ENCODE measurements around the gene SH3D19. TPM values are rescaled to one million over a fixed set of nuclear protein-coding genes. Genes with fewer than 3 reads are reported as not detected.

The SH3D19 gene
- total RNA-seq, 1 experiment from 2014 or later = 29.7 TPM

DNA sequence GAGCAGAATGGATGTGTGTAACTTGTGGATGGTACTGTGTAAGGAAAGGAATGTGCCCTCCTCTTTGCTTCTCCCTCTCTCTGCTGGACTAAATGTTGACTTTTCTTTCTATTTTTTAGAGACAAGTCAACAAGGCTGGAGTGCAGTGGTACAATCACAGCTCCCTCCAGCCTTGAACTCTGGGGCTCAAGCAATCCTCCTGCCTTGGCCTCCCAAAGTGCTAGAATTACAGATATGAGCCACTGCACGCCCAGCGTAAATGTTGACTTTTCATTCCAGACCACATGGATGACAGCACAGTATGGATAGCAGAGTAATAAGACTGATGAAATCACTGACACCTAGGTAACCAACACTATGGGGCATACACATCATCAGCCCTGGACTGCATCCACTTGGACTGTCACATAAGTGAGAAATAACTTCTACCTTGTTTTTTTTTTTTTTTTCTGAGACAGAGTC is 231.1 kb downstream of the SH3D19 start:
- TF ChIP-seq, protein P1, sequence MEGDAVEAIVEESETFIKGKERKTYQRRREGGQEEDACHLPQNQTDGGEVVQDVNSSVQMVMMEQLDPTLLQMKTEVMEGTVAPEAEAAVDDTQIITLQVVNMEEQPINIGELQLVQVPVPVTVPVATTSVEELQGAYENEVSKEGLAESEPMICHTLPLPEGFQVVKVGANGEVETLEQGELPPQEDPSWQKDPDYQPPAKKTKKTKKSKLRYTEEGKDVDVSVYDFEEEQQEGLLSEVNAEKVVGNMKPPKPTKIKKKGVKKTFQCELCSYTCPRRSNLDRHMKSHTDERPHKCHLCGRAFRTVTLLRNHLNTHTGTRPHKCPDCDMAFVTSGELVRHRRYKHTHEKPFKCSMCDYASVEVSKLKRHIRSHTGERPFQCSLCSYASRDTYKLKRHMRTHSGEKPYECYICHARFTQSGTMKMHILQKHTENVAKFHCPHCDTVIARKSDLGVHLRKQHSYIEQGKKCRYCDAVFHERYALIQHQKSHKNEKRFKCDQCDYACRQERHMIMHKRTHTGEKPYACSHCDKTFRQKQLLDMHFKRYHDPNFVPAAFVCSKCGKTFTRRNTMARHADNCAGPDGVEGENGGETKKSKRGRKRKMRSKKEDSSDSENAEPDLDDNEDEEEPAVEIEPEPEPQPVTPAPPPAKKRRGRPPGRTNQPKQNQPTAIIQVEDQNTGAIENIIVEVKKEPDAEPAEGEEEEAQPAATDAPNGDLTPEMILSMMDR (conservative IDR thresholded peaks at IDR 0.05) = no peak
- H3K36me3 Mint-ChIP-seq (ENCODE audit: insufficient read depth in 1 of 3, low read depth in 3 of 3) = no peaks in the 10 kb centered on the region; a peak in 1 of 7 replicates
- Histone ChIP-seq H3K4ac (ENCODE audit: low read depth, low read length) (no peak overlapping the region), H3K9me3 (ENCODE audit: control insufficient read depth, low read depth, low read length) (no peaks in the 10 kb centered on the region), H3K4me1 (ENCODE audit: insufficient read depth, low read length) (no peaks in the 10 kb centered on the region), H2BK5ac (ENCODE audit: insufficient read length, low read length) (no peak overlapping the region), H3K79me1 (ENCODE audit: insufficient read depth, low read depth, low read length, poor library complexity, severe bottlenecking) (no peaks in the 10 kb centered on the region), H3K27ac (ENCODE audit: insufficient read length, low read depth, low read length) (no peak overlapping the region), H3K9ac (ENCODE audit: extremely low read depth, insufficient read length, low read length) (no peak overlapping the region), H3K56ac (ENCODE audit: insufficient read length, low read depth, low read length) (no peak overlapping the region), H2BK120ac (ENCODE audit: low read depth, low read length, poor library complexity, severe bottlenecking) (no peak overlapping the region), H4K91ac (ENCODE audit: insufficient read length, low read depth, low read length) (no peak overlapping the region), H3K79me2 (ENCODE audit: insufficient read depth, low read length) (no peaks in the 10 kb centered on the region), H2AK5ac (ENCODE audit: insufficient read length, low read length) (no peak overlapping the region), H3K27me3 (ENCODE audit: insufficient read depth, low read length) (no peaks in the 10 kb centered on the region), H3K23ac (ENCODE audit: insufficient read length, low read depth, low read length) (no peak overlapping the region), H2BK12ac (ENCODE audit: insufficient read length, low read depth, low read length) (peak overlapping the region; percentile 24), H4K5ac (ENCODE audit: insufficient read length, low read depth, low read length) (no peak overlapping the region), H2AFZ (ENCODE audit: low read length) (no peak overlapping the region), H2BK15ac (ENCODE audit: low read depth, low read length) (no peak overlapping the region), H2BK20ac (ENCODE audit: low read depth, low read length, poor library complexity, severe bottlenecking) (no peak overlapping the region), H3K14ac (ENCODE audit: insufficient read depth, low read length) (no peak overlapping the region), H3K18ac (ENCODE audit: insufficient read length, low read depth, low read length) (no peak overlapping the region), H4K8ac (replicated peaks; ENCODE audit: insufficient read length, low read depth, low read length) (no peak overlapping the region), H3T11ph (ENCODE audit: low read length) (no peak overlapping the region), H3K4me2 (ENCODE audit: insufficient read depth, insufficient read length, low read length) (no peak overlapping the region), H3K23me2 (ENCODE audit: insufficient read length, low read depth, low read length, poor library complexity, severe bottlenecking) (no peaks in the 10 kb centered on the region), H4K20me1 (ENCODE audit: control insufficient read depth, insufficient read depth, insufficient read length) (no peaks in the 10 kb centered on the region)
- DNase-seq = no peak
- H3K27ac Mint-ChIP-seq = no peak overlapping the region
- H3K9me3 Mint-ChIP-seq = no peaks in the 10 kb centered on the region
- no CpG with 5 or more reads among the region's 2 CpGs for WGBS (ENCODE audit: extremely low coverage, insufficient read length, low lambda C conversion rate)
- peaks cover 9 to 11% of the 10 kb centered on the region in 2 experiments for H3K4me1 Mint-ChIP-seq
- H3K4me3 Mint-ChIP-seq = no peak overlapping the region
- H3K27me3 Mint-ChIP-seq (ENCODE audit: low read depth) = no peaks in the 10 kb centered on the region

Measured in H9 (cell line).